GOT3 (cell line): ENCODE measurements around the gene RBM25.
"Not testable (repeated sequence)": the region's sequence is repeated elsewhere in the genome, so short reads cannot be mapped to it uniquely, and the experiment has no call there.

Source experiments
- DNase-seq: peaks from one replicate; lab custom pipeline; 2025; ENCODE audit warnings: mixed read lengths; lab: John Stamatoyannopoulos, UW

RBM25 gene

DNA sequence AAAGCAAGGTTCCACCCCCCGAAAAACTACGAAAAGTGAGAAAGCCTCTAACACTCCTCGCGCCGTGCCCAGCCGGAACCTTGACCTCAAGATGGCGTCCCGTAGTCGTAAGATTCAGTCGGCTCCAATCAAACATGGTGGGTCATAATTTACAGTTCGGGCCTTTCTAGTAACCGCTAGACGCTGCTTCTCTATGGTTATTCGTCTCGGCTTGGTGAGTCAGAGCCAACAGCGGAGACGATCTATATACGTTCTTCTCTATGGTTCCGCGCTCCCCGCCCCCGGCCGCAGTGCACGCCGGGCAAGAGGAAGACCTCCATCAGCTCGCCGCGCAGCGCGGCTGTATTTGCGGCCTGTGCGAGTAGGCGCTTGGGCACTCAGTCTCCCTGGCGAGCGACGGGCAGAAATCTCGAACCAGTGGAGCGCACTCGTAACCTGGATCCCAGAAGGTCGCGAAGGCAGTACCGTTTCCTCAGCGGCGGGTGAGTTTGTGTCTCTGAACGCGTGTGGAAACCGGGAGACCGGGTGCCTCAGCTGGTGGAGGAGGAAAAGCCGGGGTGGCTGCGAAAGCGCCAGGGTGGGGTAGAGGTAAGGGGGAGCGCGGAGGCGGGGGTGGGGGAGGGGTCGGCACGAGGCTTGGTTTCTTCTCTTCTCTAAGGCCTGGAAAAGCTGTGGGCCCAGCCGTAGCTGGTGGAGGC lies at the start of gene RBM25:
Gene RBM25 (plus strand): TSS at position 311 of the 698 bp plus-strand sequence. CDS start 13,108 bp downstream, outside the sequence.
- DNase-seq = peak; percentile 70

DNA sequence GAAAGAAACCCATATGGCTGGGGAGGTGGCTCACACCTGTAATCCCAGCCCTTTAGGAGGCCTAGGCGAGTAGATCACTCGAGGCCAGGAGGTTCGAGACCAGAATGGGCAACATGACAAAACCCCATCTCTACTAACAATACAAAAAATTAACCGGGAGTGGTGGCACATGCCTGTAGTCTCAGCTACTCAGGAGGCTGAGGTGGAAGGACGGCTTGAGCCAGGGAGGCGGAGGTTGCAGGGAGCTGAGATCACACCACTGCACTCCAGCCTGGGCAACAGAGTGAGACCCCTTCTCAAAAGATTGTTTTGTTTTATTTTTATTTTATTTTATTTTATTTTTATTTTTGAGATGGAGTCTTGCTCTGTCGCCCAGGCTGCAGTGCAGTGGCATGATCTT lies 47.1 kb upstream of the RBM25 start:
- DNase-seq = not testable (repeated sequence)

DNA sequence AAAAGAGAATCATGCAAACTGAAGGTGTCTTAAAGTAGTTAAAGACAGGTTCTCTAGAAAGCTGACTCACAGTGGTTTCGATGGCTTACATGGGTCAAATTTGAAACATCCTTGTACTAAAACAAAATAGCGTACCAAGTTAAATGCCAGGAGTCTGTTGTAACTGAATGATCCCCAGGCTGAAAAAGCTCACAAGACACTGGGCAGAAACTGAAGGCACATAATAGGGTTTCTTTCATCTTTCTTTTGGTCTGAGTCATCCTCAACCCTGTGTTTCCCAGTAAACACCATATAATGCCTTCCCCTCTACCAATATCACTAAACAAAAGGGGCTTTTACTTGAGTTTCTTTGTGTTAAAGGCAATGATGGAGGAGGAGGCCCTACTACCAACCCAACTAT lies 44.2 kb upstream of the RBM25 start:
- no peak for DNase-seq

- DNase-seq = not testable (repeated sequence)
These were observed 42.8 kb upstream of the RBM25 start for GRCh38 chr14:73015552-73015951.

- not testable (repeated sequence) for DNase-seq
These were observed 42.3 kb upstream of the RBM25 start for GRCh38 chr14:73016011-73016410.

DNA sequence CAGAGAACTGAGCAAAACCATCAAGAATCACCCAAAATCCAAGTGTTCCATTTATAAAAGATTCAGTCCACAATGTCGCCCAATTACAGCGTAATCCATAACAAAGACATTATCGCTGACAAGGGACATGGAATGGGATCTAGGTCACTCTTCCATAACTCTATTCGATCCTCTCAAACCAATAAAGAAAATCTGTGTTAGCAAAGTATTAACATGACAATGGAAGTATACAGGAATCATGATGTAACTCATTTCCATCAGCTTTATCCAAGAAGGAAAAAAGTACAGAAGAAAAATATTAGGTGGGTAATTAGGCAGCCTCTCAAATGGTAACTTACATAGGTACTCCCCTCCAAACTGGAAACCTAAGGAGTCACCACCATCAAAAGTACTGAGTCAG lies 36.3 kb upstream of the RBM25 start:
- no peak for DNase-seq

GRCh38 chr14:73025544-73025943 lies 32.8 kb upstream of the RBM25 start:
- no peak for DNase-seq

- no peak for DNase-seq
These were observed 32.0 kb upstream of the RBM25 start for GRCh38 chr14:73026243-73026844.

- DNase-seq = peak; percentile 47
These were observed 31.3 kb upstream of the RBM25 start, which contains the start of gene ZFYVE1 for GRCh38 chr14:73026845-73027542. Gene ZFYVE1, minus strand, starts transcription at chr14:73027106. Its CDS starts 2,598 bp downstream, at chr14:73024508.

GRCh38 chr14:73027546-73027945 lies 30.8 kb upstream of the RBM25 start:
- DNase-seq = no peak

DNA sequence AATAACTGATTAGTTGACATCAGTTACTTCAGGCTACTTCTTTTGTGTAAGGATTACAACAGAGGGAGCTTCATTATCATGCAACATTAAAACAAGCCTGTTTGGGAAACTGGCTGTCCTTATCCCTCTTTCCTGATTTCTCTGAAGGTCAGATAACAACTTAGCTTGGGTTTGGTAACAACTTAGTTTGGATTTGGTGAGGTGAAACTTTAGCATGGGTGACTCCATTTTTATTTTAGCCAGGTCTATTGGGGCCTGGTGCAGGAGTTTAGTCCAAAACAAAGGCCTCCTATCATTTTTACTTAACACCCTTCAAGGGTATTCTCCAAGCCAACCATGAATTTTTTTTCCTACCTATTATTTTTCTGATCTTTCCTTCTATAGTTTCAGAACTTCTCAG lies 30.4 kb upstream of the RBM25 start:
- no peak for DNase-seq

- not testable (repeated sequence) for DNase-seq
These were observed 21.5 kb upstream of the RBM25 start for GRCh38 chr14:73036706-73037450.

DNA sequence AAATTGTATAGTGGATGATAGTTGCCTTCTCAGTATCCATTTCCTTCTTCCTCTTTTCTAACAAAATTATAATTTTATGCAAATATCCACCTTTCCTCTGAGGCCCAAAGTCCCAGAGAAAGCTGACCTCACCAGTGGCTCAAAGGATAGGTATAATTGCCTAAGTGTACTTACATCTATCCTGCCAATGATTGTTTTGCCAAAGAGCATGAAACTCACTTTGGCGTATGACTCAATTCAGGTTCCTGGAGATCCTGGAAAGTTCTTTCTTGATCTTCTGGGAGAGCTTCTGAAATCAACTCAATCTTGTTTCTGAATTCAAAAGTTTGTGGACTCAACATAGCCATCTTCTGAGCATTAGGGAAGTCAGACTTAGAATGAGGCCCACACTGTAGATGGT lies 10.5 kb upstream of the RBM25 start:
- no peak for DNase-seq

GRCh38 chr14:73049428-73049827 lies 8.9 kb upstream of the RBM25 start:
- DNase-seq = no peak

DNA sequence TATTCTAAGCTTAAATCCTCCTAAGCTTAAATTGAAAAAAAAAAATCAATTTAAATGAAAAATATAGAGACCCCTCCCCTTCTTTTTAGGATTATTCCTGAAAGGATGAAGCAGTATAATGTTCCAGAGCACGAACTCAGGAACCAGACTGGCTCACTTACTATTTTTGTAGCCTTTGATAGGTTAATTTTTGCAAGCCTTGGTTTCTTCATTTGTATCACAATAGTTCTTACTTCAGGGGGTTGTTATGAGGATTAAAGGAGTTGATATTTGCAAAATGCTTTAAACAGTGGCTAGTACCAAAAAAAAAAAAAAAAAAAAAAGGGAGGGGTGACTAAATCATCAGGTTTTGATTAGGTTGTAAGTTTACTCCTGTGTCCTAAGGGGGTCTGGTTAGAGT lies 3.1 kb upstream of the RBM25 start:
- DNase-seq = no peak

DNA sequence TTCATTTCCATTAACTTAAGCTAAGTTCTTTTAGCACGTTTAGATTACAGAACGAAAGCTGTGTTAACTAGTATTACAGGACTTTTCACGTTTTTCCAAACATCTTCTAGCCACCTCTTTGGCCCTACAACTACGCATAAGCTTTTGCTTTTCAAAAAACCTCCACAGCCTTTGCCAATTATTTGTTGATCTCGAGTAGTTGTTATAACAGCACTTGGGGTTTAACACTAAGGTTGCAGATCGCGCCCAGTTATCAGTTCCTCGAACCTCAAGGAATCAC lies 450 bp upstream of the RBM25 start:
- no peak for DNase-seq

DNA sequence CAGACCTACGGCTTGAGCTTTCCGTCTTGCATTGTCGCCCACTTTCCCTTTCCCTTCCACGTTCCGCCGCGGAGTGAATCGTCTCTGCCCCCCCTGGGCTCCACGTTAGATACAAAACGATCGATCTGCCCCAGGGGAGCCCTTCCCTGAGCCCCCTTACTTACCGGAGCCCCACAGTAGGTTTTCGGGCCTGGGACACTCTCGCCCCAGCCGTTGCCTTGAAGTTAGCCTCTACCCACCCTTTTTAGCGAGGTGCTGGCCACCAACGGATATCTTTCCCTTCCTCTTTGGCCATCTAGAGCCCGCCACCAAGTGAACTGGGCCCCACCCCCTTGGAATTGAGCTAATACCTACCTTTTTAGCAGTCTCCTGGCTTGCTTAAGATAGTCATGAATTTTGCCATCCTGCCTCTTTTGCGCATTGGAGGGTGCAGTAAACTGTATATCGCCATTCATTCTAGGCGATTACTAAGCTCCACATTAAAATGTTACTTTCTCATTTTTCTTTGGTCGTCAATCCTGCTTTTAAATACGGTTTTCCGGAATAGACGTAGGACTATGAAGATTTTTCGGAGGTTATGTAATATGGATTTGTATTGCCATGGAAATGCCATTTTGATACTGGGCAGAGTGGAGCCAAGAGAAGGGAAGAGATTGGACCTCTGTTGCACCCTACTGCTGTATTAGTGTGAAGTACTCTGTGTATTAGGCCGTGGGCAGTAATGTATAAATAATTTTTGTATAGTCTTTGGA lies 764 bp downstream of the RBM25 start:
- no peak for DNase-seq

DNA sequence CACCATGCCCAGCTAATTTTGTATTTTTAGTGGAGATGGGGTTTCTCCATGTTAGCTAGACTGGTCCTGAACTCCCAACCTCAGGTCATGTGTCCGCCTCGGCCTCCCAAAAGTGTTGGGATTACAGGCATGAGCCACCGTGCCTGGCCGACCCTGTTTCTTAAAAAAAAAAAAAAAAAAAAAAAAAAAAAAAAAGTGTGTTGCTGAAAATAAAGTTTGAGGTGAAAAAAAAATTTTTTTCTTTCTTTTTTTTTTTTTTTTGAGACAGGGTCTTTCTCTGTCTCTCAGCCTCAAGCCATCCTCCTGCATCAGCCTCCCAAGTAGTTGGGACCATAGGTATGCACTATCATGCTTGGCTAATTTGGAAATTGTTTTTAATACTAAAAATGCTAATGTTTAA lies 11.3 kb downstream of the RBM25 start:
- DNase-seq = no peak

DNA sequence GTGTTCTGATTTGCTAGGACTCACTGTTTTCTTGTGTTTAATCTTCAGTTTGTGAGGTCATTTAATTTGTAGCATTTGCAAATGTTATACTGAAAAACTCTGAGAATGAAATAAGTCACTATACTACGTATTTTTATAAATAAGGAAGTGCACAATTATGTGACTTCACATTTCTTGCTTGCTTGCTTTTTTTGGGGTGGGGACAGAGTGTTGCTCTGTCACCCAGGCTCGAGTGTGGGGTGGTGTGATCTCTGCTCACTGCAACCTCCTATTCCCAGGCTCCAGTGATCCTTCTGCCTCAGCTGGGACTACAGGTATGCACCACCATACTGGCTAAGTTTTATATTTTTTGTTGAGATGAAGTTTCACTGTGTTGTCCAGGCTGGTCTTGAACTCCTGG lies 32.7 kb downstream of the RBM25 start:
- no peak for DNase-seq

DNA sequence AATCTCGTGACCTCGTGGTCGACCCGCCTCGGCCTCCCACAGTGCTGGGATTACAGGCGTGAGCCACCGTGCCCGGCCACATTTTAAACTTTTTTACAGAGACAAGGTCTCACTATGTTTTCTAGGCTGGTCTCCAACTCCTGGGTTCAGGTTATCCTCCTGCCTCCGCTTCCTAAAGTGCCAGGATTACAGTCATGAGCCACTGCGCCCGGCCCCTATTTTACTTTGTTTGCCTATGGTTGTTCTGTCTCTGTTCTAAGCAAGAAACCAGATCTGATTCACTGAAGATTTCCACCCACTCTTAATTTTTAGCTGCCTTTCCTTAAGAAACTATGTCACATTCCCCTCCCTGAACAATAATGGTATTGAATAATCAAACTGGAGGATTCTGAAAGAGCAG lies 39.1 kb downstream of the RBM25 start:
- no peak for DNase-seq

- no peak for DNase-seq
These were observed 42.0 kb downstream of the RBM25 start for GRCh38 chr14:73100334-73100733.
